ENCODE results near the gene VWA8. TPM values are rescaled to one million over a fixed set of nuclear protein-coding genes. Genes with fewer than 3 reads are reported as not detected.

VWA8 gene
- total and polyA plus RNA-seq, 2 of the 13 experiments (the other 11 are each of a cell fraction or from before 2014, with no cell fraction given), result 9.1 to 17.3 TPM

- 0% methylated on average over 1 of the region's 1 CpG for WGBS (ENCODE audit: low lambda C conversion rate)
- no peak for DNase-seq (ENCODE audit: low spot score)
- no peak overlapping the region for H3K9ac ChIP-seq (ENCODE audit: insufficient read depth, low read depth, low read length)
- no peaks in the 10 kb centered on the region for H3K36me3 ChIP-seq (replicated peaks in 1 of 2; ENCODE audit: control insufficient read depth in 1 of 2, insufficient read depth in 2 of 2, low read length in 2 of 2)
- no peak overlapping the region for H3K27ac ChIP-seq (ENCODE audit: extremely low read length, insufficient read depth, low read length)
- no peak overlapping the region for H3K4me3 ChIP-seq (replicated peaks in 1 of 3; ENCODE audit: insufficient read depth in 1 of 3, low read depth in 2 of 3, low read length in 3 of 3)
- no peak for TF ChIP-seq EHMT2 (IDR thresholded peaks at IDR 0.05; ENCODE audit: borderline replicate concordance, low read depth, low read length)
- 0 out of 2 replicates have a peak, but pooled peaks have one; percentile 26 for TF ChIP-seq ARID3A (IDR thresholded peaks at IDR 0.05; ENCODE audit: low read depth, low read length)
- POLR2A ChIA-PET, result interaction anchor here (0.6 kb wide), 1 partner anchor 23 kb away, joined by 3 read pairs; no protein-coding TSS in a partner anchor
- no TSS peak for BruUV-seq (replicated peaks)
- no peak for FAIRE-seq
- no peak overlapping the region for H3K4me2 ChIP-seq (ENCODE audit: low read depth, low read length)
- no peaks in the 10 kb centered on the region for H3K27me3 ChIP-seq (ENCODE audit: control insufficient read depth in 1 of 2, insufficient read depth in 2 of 2, low read length in 2 of 2)
- no peak overlapping the region for H2AFZ ChIP-seq (ENCODE audit: low read length)
- CTCF ChIA-PET (ENCODE audit: low intra/inter-chr PET ratio, low total read pairs), result no interaction called here
- peaks cover 28% of the 10 kb centered on the region for H3K4me1 ChIP-seq (ENCODE audit: insufficient read depth, low read length)
- intact Hi-C loops (cut with micrococcal nuclease; ENCODE audit: unreplicated experiment) (no loop called here), in situ Hi-C loops (cut with HindIII; ENCODE audit: extremely low pct_ligation_motif_present, low pct_unique_long_range_greater_than_20kb) (no loop called here)
- H3K9me3 ChIP-seq (ENCODE audit: low read length), result no peaks in the 10 kb centered on the region
- H4K20me1 ChIP-seq (ENCODE audit: insufficient read depth, low read length), result no peaks in the 10 kb centered on the region
- ATAC-seq, result no peak; the same call in 2 of the 3 replicates
- H3K79me2 ChIP-seq (ENCODE audit: insufficient read depth, low read length), result no peaks in the 10 kb centered on the region
These were observed 5.8 kb upstream of the VWA8 start for GRCh38 chr13:41966671-41967070.

- no peak overlapping the region for H3K27ac ChIP-seq (ENCODE audit: extremely low read length, insufficient read depth, low read length)
- no peak overlapping the region for H3K4me2 ChIP-seq (ENCODE audit: low read depth, low read length)
- 0 out of 2 replicates have a peak, but pooled peaks cover 4% of the 10 kb centered on the region for H4K20me1 ChIP-seq (ENCODE audit: insufficient read depth, low read length)
- H2AFZ ChIP-seq (ENCODE audit: low read length), result no peak overlapping the region
- 62% methylated on average over 1 of the region's 1 CpG for WGBS (ENCODE audit: low lambda C conversion rate)
- intact Hi-C loops (cut with micrococcal nuclease; ENCODE audit: unreplicated experiment), result no loop called here
- BruUV-seq (replicated peaks), result no TSS peak
- FAIRE-seq, result no peak
- peaks cover 21% of the 10 kb centered on the region for H3K79me2 ChIP-seq (ENCODE audit: insufficient read depth, low read length)
- H3K4me3 ChIP-seq (replicated peaks in 1 of 3; ENCODE audit: insufficient read depth in 1 of 3, low read depth in 2 of 3, low read length in 3 of 3), result no peak overlapping the region
- POLR2A ChIA-PET, result no interaction called here
- H3K9ac ChIP-seq (ENCODE audit: insufficient read depth, low read depth, low read length), result no peak overlapping the region
- CTCF ChIA-PET (ENCODE audit: low intra/inter-chr PET ratio, low total read pairs), result no interaction called here
- peaks cover 0 to 3% of the 10 kb centered on the region in 2 experiments; a peak in 1 of 5 replicates for H3K27me3 ChIP-seq (ENCODE audit: control insufficient read depth in 1 of 2, insufficient read depth in 2 of 2, low read length in 2 of 2)
- H3K9me3 ChIP-seq (ENCODE audit: low read length), result no peaks in the 10 kb centered on the region
- no peaks in the 10 kb centered on the region for H3K36me3 ChIP-seq (replicated peaks in 1 of 2; ENCODE audit: control insufficient read depth in 1 of 2, insufficient read depth in 2 of 2, low read length in 2 of 2)
- DNase-seq (ENCODE audit: low spot score), result no peak
- in situ Hi-C loops (cut with HindIII; ENCODE audit: extremely low pct_ligation_motif_present, low pct_unique_long_range_greater_than_20kb), result no loop called here
- no peak for ATAC-seq
- peaks cover 37% of the 10 kb centered on the region for H3K4me1 ChIP-seq (ENCODE audit: insufficient read depth, low read length)
- TF ChIP-seq POGZ (CRISPR knock-in tag; IDR thresholded peaks at IDR 0.05), result no peak
- no peak for TF ChIP-seq YY1 (IDR thresholded peaks at IDR 0.05; ENCODE audit: insufficient read depth, insufficient replicate concordance, low read depth, low read length)
- TF ChIP-seq FOXC1 (CRISPR knock-in tag; IDR thresholded peaks at IDR 0.05; ENCODE audit: borderline replicate concordance), result no peak
- TF ChIP-seq KLF13 (CRISPR knock-in tag; IDR thresholded peaks at IDR 0.05), result no peak
- TF ChIP-seq PTBP1 (IDR thresholded peaks at IDR 0.05; ENCODE audit: low read depth, low read length, poor library complexity, severe bottlenecking), result no peak
- TF ChIP-seq NFAT5 (CRISPR knock-in tag; IDR thresholded peaks at IDR 0.05), result no peak
These were observed 2.1 kb upstream of the VWA8 start for GRCh38 chr13:41962994-41963393.
